Neural crest cell (in vitro differentiated cells): ENCODE results near the gene LZTS3. TPM values are rescaled to one million over a fixed set of nuclear protein-coding genes. Genes with fewer than 3 reads are reported as not detected.

ENCODE experiments used
- DNase-seq: peaks from one replicate; pipeline ENCODE4 v3.0.0; 2021; ENCODE audit warnings: low read depth, mixed read lengths, low spot score
- H3K27ac Mint-ChIP-seq: one replicate; pipeline ENCODE4 v1.8.0; 2021; ENCODE audit warnings: mild to moderate bottlenecking, mixed read lengths; ENCODE audit not compliant: unreplicated experiment
- H3K27me3 Mint-ChIP-seq: 2 replicates; pipeline ENCODE4 v1.8.0; 2021; ENCODE audit warnings: low read depth, mild to moderate bottlenecking, mixed read lengths
- H3K36me3 Mint-ChIP-seq: 2 replicates; pipeline ENCODE4 v1.8.0; 2021; ENCODE audit warnings: low read depth, mild to moderate bottlenecking, mixed read lengths
- H3K4me1 Mint-ChIP-seq: 2 replicates; pipeline ENCODE4 v1.8.0; 2021; ENCODE audit warnings: mixed read lengths
- H3K4me3 Mint-ChIP-seq: one replicate; pipeline ENCODE4 v1.8.0; 2021; ENCODE audit warnings: mild to moderate bottlenecking, mixed read lengths
- H3K9me3 Mint-ChIP-seq: 2 replicates; pipeline ENCODE4 v1.8.0; 2021; ENCODE audit warnings: mixed read lengths
- CTCF ChIP-seq: fragments of 200-600 bp; sonication (generic); conservative IDR thresholded peaks from 2 replicates; pipeline ENCODE4 v1.5.0; 2021; ENCODE audit warnings: antibody characterized with exemption, mild to moderate bottlenecking
- total RNA-seq: library from RNA; stranded (reverse); gene quantifications from 2 replicates; pipeline ENCODE4 v1.2.1, GENCODE V29; 2021

LZTS3 gene
- total RNA-seq, 1 donor from 2014 or later = 10.8 TPM

- no peak for TF ChIP-seq CTCF
- Mint-ChIP-seq H3K27me3 (no peaks in the 10 kb centered on the region), H3K36me3 (peaks cover 11% of the 10 kb centered on the region), H3K4me3 (peak overlapping the region; percentile 92), H3K4me1 (peaks cover 13% of the 10 kb centered on the region), H3K27ac (peak overlapping the region; percentile 97), H3K9me3 (no peaks in the 10 kb centered on the region)
- no peak for DNase-seq
Observed at GRCh38 chr20:3203315-3204123, 30.2 kb upstream of the LZTS3 start.

- H3K4me1 Mint-ChIP-seq = peaks cover 10% of the 10 kb centered on the region
- DNase-seq = no peak
- H3K36me3 Mint-ChIP-seq = peaks cover 11% of the 10 kb centered on the region
- H3K27me3 Mint-ChIP-seq = no peaks in the 10 kb centered on the region
- TF ChIP-seq CTCF = no peak
- no peaks in the 10 kb centered on the region for H3K9me3 Mint-ChIP-seq
- H3K27ac Mint-ChIP-seq = no peak overlapping the region
- H3K4me3 Mint-ChIP-seq = peak overlapping the region; percentile 62
Observed at GRCh38 chr20:3202965-3203314, 29.6 kb upstream of the LZTS3 start.

DNA sequence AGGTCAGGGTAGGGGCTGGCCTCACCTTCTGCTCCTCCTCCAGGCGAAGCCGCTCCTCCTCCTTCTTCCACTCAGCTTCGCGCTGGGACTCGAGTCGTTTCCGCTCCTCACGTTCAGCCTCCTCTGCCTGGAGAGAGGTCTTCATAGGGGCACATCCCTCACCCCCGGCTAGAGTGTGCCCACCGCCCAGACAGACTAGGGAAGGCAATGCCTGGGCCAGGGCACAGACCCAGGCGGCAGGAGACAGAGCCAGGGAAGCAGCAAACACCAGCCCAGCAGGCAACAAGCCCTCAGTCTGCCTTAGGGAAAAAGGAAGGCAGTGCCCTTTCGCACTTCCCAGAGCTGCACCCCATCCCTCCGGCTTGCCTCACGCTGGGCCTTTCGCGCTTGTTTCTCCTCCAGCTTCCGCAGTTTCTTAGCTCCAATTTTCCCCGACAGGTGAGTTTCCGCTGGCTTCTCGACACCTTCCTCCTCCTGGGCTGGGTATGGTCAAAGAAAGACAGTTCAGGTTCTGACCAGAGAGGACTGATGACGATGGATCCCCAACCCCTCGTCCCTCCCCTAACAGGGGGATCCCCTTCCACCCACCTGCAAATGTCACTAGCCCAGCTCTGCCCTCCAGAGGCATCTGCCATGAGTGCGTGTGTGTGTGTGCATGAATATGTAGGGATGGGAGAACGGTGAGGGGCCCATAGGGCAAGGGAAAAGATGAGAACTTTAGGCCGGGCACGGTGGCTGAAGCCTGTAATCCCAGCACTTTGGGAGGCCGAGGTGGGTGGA, 26.8 kb upstream of the LZTS3 start:
- Mint-ChIP-seq H3K27ac (peak overlapping the region; percentile 46), H3K9me3 (no peaks in the 10 kb centered on the region), H3K36me3 (peaks cover 14% of the 10 kb centered on the region), H3K4me3 (no peak overlapping the region), H3K27me3 (no peaks in the 10 kb centered on the region), H3K4me1 (peaks cover 10% of the 10 kb centered on the region)
- TF ChIP-seq CTCF = no peak
- DNase-seq = no peak

GRCh38 chr20:3199206-3199605, 25.9 kb upstream of the LZTS3 start:
- Mint-ChIP-seq H3K27me3 (no peaks in the 10 kb centered on the region), H3K4me3 (peak overlapping the region; percentile 70), H3K36me3 (peaks cover 14% of the 10 kb centered on the region), H3K4me1 (peaks cover 5% of the 10 kb centered on the region), H3K27ac (no peak overlapping the region), H3K9me3 (no peaks in the 10 kb centered on the region)
- TF ChIP-seq CTCF = no peak
- no peak for DNase-seq

- Mint-ChIP-seq H3K4me3 (no peak overlapping the region), H3K27me3 (no peaks in the 10 kb centered on the region), H3K27ac (no peak overlapping the region), H3K4me1 (no peaks in the 10 kb centered on the region), H3K9me3 (no peaks in the 10 kb centered on the region), H3K36me3 (peaks cover 19% of the 10 kb centered on the region)
- no peak for TF ChIP-seq CTCF
- no peak for DNase-seq
Observed at GRCh38 chr20:3195590-3196237, 22.4 kb upstream of the LZTS3 start.
